ENCODE measurements around the gene PPP1R13L.

The PPP1R13L gene

GRCh38 chr19:45368737-45369340 is 36.0 kb downstream of the PPP1R13L start:
- no peak for DNase-seq (ENCODE audit: low read depth in 1 of 2, low spot score in 1 of 2)

GRCh38 chr19:45368127-45368526 is 36.7 kb downstream of the PPP1R13L start:
- no peak for DNase-seq (ENCODE audit: low read depth in 1 of 2, low spot score in 1 of 2)

GRCh38 chr19:45364696-45365095 is 40.2 kb downstream of the PPP1R13L start:
- DNase-seq (ENCODE audit: low read depth in 1 of 2, low spot score in 1 of 2) = no peak

- DNase-seq (ENCODE audit: low read depth in 1 of 2, low spot score in 1 of 2) = no peak
These were observed 40.9 kb downstream of the PPP1R13L start for GRCh38 chr19:45363861-45364459.

- no peak for DNase-seq (ENCODE audit: low read depth in 1 of 2, low spot score in 1 of 2)
These were observed 42.6 kb downstream of the PPP1R13L start for GRCh38 chr19:45362291-45362690.

- DNase-seq (ENCODE audit: low read depth in 1 of 2, low spot score in 1 of 2) = no peak
These were observed 43.3 kb downstream of the PPP1R13L start for GRCh38 chr19:45361608-45362007.

- no peak for DNase-seq (ENCODE audit: low read depth in 1 of 2, low spot score in 1 of 2)
These were observed 46.6 kb downstream of the PPP1R13L start for GRCh38 chr19:45358213-45358792.

GRCh38 chr19:45357445-45357783 is 47.5 kb downstream of the PPP1R13L start:
- no peak for DNase-seq (ENCODE audit: low read depth in 1 of 2, low spot score in 1 of 2)

GRCh38 chr19:45356760-45357444 is 48.0 kb downstream of the PPP1R13L start:
- DNase-seq (ENCODE audit: low read depth in 1 of 2, low spot score in 1 of 2) = no peak

- DNase-seq (ENCODE audit: low read depth in 1 of 2, low spot score in 1 of 2) = no peak
These were observed 49.0 kb downstream of the PPP1R13L start for GRCh38 chr19:45355910-45356309.

GRCh38 chr19:45355402-45355801 is 49.5 kb downstream of the PPP1R13L start:
- no peak for DNase-seq (ENCODE audit: low read depth in 1 of 2, low spot score in 1 of 2)

GRCh38 chr19:45354241-45354842 is 50.5 kb downstream of the PPP1R13L start:
- no peak for DNase-seq (ENCODE audit: low read depth in 1 of 2, low spot score in 1 of 2)

- no peak for DNase-seq (ENCODE audit: low read depth in 1 of 2, low spot score in 1 of 2)
These were observed 51.7 kb downstream of the PPP1R13L start for GRCh38 chr19:45352914-45353796.

GRCh38 chr19:45352471-45352870 is 52.4 kb downstream of the PPP1R13L start:
- no peak for DNase-seq (ENCODE audit: low read depth in 1 of 2, low spot score in 1 of 2)

- DNase-seq (ENCODE audit: low read depth in 1 of 2, low spot score in 1 of 2) = no peak
These were observed 52.8 kb downstream of the PPP1R13L start for GRCh38 chr19:45352062-45352461.

GRCh38 chr19:45351401-45351952 is 53.4 kb downstream of the PPP1R13L start:
- no peak for DNase-seq (ENCODE audit: low read depth in 1 of 2, low spot score in 1 of 2)

GRCh38 chr19:45350477-45351058 is 54.3 kb downstream of the PPP1R13L start:
- DNase-seq (ENCODE audit: low read depth in 1 of 2, low spot score in 1 of 2) = no peak

- DNase-seq (ENCODE audit: low read depth in 1 of 2, low spot score in 1 of 2) = no peak
These were observed 55.4 kb downstream of the PPP1R13L start for GRCh38 chr19:45349430-45349941.

GRCh38 chr19:45349126-45349415 is 55.8 kb downstream of the PPP1R13L start:
- no peak for DNase-seq (ENCODE audit: low read depth in 1 of 2, low spot score in 1 of 2)
